CD14-positive monocyte (primary cell): ENCODE results near the gene DYRK1A. TPM values are rescaled to one million over a fixed set of nuclear protein-coding genes. Genes with fewer than 3 reads are reported as not detected.
A peak's percentile ranks its signal among the peaks of the same experiment; 100 is the strongest.

ENCODE experiments used
- DNase-seq, 3 donors: peaks; one replicate each; pipeline ENCODE4 v3.0.0-alpha.2; 2011 to 2022
- H2AFZ ChIP-seq: 2 replicates; pipeline ENCODE4 v1.6.0; 2012; ENCODE audit warnings: mild to moderate bottlenecking, low read depth, low read length, inconsistent platforms; ENCODE audit not compliant: insufficient read depth, poor library complexity, severe bottlenecking
- H3K27ac ChIP-seq, 2 donors: 1 replicate in 1 of 2; 2 replicates in 1 of 2; pipeline ENCODE4 v1.5.1; 2012 to 2013; ENCODE audit warnings: low read length in 2 of 2, control low read depth in 1 of 2, inconsistent platforms in 1 of 2, low read depth in 1 of 2, mild to moderate bottlenecking in 1 of 2
- H3K27me3 ChIP-seq, 2 donors: one replicate each; pipeline versions ENCODE4 v1.6.0 to v1.6.1; 2011 to 2013; ENCODE audit warnings: low read length in 2 of 2; ENCODE audit not compliant: control insufficient read depth in 2 of 2, insufficient read depth in 2 of 2
- H3K36me3 ChIP-seq, 2 donors: replicated peaks in 1 of 2; 1 replicate in 1 of 2; 2 replicates in 1 of 2; pipeline versions ENCODE4 v1.5.1 to v1.6.1; 2012 to 2013; ENCODE audit warnings: low read length in 2 of 2, control low read depth in 1 of 2, inconsistent platforms in 1 of 2, mild to moderate bottlenecking in 1 of 2; ENCODE audit not compliant: insufficient read depth in 2 of 2, control insufficient read depth in 1 of 2
- H3K4me1 ChIP-seq, 2 donors: 1 replicate in 1 of 2; 2 replicates in 1 of 2; pipeline versions ENCODE4 v1.5.1 to v1.6.1; 2012 to 2013; ENCODE audit warnings: low read length in 2 of 2, control low read depth in 1 of 2, inconsistent platforms in 1 of 2, mild to moderate bottlenecking in 1 of 2, moderate library complexity in 1 of 2; ENCODE audit not compliant: insufficient read depth in 2 of 2, control insufficient read depth in 1 of 2
- H3K4me2 ChIP-seq: replicated peaks from 2 replicates; pipeline ENCODE3; 2012; ENCODE audit warnings: low read length, moderate library complexity, mild to moderate bottlenecking; ENCODE audit not compliant: poor library complexity, severe bottlenecking; ENCODE audit errors: extremely low read depth
- H3K4me3 ChIP-seq, 3 experiments: fragments of 200-600 bp in 1 of 3; sonication (generic) in 1 of 3; replicated peaks in 1 of 3; 1 replicate in 2 of 3; 2 replicates in 1 of 3; pipeline ENCODE4 v1.5.1; 2011 to 2013; ENCODE audit warnings: low read length in 3 of 3, mild to moderate bottlenecking in 3 of 3, control low read depth in 2 of 3, low read depth in 2 of 3, inconsistent platforms in 1 of 3, moderate library complexity in 1 of 3
- H3K79me2 ChIP-seq: 2 replicates; pipeline ENCODE4 v1.6.0; 2012; ENCODE audit warnings: mild to moderate bottlenecking, control low read depth, inconsistent platforms, low read length, moderate library complexity; ENCODE audit not compliant: insufficient read depth
- H3K9ac ChIP-seq: 2 replicates; pipeline ENCODE4 v1.6.0; 2017; ENCODE audit warnings: low read length, mild to moderate bottlenecking; ENCODE audit not compliant: insufficient read depth, poor library complexity, severe bottlenecking
- H3K9me3 ChIP-seq, 2 donors: replicated peaks in 1 of 2; 1 replicate in 1 of 2; 2 replicates in 1 of 2; pipeline versions ENCODE4 v1.5.1 to v1.6.1; 2012 to 2013; ENCODE audit warnings: low read length in 2 of 2, control low read depth in 1 of 2; ENCODE audit not compliant: control insufficient read depth in 1 of 2, insufficient read depth in 1 of 2
- H4K20me1 ChIP-seq: 2 replicates; pipeline ENCODE4 v1.6.0; 2012; ENCODE audit warnings: mild to moderate bottlenecking, low read length, control low read depth, moderate library complexity; ENCODE audit not compliant: insufficient read depth
- H3K27ac Mint-ChIP-seq, 7 donors: one replicate each; pipeline ENCODE4 v1.8.0; 2020; ENCODE audit warnings: mild to moderate bottlenecking in 7 of 7, mixed read lengths in 7 of 7, moderate library complexity in 6 of 7, inconsistent platforms in 2 of 7
- H3K27me3 Mint-ChIP-seq, 3 donors: one replicate each; pipeline ENCODE4 v1.8.0; 2021 to 2022; ENCODE audit warnings: low read depth in 3 of 3, mild to moderate bottlenecking in 3 of 3, mixed read lengths in 3 of 3, moderate library complexity in 3 of 3, inconsistent platforms in 1 of 3
- H3K36me3 Mint-ChIP-seq, 2 donors: one replicate each; pipeline ENCODE4 v1.8.0; 2020; ENCODE audit warnings: mixed read lengths in 2 of 2, inconsistent platforms in 1 of 2, mild to moderate bottlenecking in 1 of 2
- H3K4me1 Mint-ChIP-seq: one replicate; pipeline ENCODE4 v1.8.0; 2020; ENCODE audit warnings: mild to moderate bottlenecking, mixed read lengths
- H3K4me3 Mint-ChIP-seq, 2 donors: one replicate each; pipeline ENCODE4 v1.8.0; 2020; ENCODE audit warnings: mild to moderate bottlenecking in 2 of 2, mixed read lengths in 2 of 2, moderate library complexity in 1 of 2
- H3K9me3 Mint-ChIP-seq, 7 donors: one replicate each; pipeline ENCODE4 v1.8.0; 2020 to 2022; ENCODE audit warnings: mixed read lengths in 7 of 7, mild to moderate bottlenecking in 6 of 7, moderate library complexity in 6 of 7, inconsistent platforms in 2 of 7
- WGBS: methylation state at CpG from one replicate; pipeline ENCODE4 v1.1.5; 2013; ENCODE audit warnings: missing lambda C conversion rate; ENCODE audit not compliant: insufficient coverage; 5-methylcytosine and 5-hydroxymethylcytosine counted together
- intact Hi-C, 2 donors: fragments of 100-400 bp; cut with micrococcal nuclease; formaldehyde crosslinking; loops; one replicate each; pipeline versions ENCODE4 v1.15.0 to v1.15.1; 2023
- polyA plus RNA-seq, 3 donors: library from polyadenylated mRNA; depleted of rRNA in 1 of 3; unstranded in 2 of 3; stranded (reverse) in 1 of 3; fragments of 300-500 nt in 2 of 3; fragments of >200 nt in 1 of 3; fragmentation: Illumina TruSeq in 2 of 3; gene quantifications; 1 replicate in 2 of 3; 2 replicates in 1 of 3; pipeline ENCODE4 v1.2.3, GENCODE V29; 2012 to 2021
- TF ChIP-seq, protein P1 (sequence below): fragments of 200-600 bp; IDR thresholded peaks from one replicate; pipeline ENCODE4 v1.8.0; 2022; ENCODE audit warnings: antibody characterized with exemption, mild to moderate bottlenecking

DYRK1A gene
- polyA plus RNA-seq, 3 donors: 1.8 to 53.5 (median 2.4) TPM

DNA sequence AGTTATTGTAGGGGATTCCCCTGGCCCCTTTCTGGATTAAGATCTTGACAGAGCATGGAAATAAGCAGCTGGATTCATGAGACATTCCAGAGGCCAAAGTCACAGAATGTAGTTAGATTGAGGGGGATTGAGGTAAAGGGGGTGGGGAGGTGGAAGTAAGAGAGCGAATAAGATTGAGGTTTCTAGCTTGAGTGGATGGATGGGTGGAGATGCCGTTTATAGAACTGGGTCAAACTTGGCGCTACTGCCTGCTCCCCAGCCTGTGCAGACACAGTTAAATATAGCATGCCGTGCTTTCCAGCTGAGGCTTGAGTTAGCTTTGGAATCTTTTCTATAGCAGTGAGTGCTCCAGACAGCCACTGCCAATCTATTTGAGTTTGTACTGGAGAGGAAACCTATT is 85.7 kb downstream of the DYRK1A start:
- TF ChIP-seq, protein P1, sequence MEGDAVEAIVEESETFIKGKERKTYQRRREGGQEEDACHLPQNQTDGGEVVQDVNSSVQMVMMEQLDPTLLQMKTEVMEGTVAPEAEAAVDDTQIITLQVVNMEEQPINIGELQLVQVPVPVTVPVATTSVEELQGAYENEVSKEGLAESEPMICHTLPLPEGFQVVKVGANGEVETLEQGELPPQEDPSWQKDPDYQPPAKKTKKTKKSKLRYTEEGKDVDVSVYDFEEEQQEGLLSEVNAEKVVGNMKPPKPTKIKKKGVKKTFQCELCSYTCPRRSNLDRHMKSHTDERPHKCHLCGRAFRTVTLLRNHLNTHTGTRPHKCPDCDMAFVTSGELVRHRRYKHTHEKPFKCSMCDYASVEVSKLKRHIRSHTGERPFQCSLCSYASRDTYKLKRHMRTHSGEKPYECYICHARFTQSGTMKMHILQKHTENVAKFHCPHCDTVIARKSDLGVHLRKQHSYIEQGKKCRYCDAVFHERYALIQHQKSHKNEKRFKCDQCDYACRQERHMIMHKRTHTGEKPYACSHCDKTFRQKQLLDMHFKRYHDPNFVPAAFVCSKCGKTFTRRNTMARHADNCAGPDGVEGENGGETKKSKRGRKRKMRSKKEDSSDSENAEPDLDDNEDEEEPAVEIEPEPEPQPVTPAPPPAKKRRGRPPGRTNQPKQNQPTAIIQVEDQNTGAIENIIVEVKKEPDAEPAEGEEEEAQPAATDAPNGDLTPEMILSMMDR: no peak
- Histone ChIP-seq H3K27me3 (no peaks in the 10 kb centered on the region), H3K27ac (no peak overlapping the region), H3K79me2 (peaks cover 100% of the 10 kb centered on the region), H3K36me3 (peaks cover 0 to 16% of the 10 kb centered on the region in 2 donors), H3K4me2 (no peak overlapping the region), H3K4me1 (peaks cover 4 to 9% of the 10 kb centered on the region in 2 donors), H2AFZ (no peak overlapping the region), H4K20me1 (peaks cover 100% of the 10 kb centered on the region), H3K9me3 (no peaks in the 10 kb centered on the region), H3K4me3 (no peak overlapping the region), H3K9ac (no peak overlapping the region)
- Mint-ChIP-seq H3K27me3 (no peaks in the 10 kb centered on the region), H3K4me3 (no peak overlapping the region), H3K4me1 (peaks cover 45% of the 10 kb centered on the region), H3K36me3 (peaks cover 14 to 36% of the 10 kb centered on the region in 2 donors), H3K27ac (peak overlapping the region in 4 of 7 donors; percentile 13 to 60 (median 38)), H3K9me3 (no peaks in the 10 kb centered on the region)
- no peak for DNase-seq
- WGBS: 96% methylated on average over 4 of the region's 4 CpGs
- intact Hi-C loops: loop anchor here in 1 of 2 donors (10.0 kb wide), 1 partner anchor 207 kb away; no protein-coding TSS in a partner anchor

DNA sequence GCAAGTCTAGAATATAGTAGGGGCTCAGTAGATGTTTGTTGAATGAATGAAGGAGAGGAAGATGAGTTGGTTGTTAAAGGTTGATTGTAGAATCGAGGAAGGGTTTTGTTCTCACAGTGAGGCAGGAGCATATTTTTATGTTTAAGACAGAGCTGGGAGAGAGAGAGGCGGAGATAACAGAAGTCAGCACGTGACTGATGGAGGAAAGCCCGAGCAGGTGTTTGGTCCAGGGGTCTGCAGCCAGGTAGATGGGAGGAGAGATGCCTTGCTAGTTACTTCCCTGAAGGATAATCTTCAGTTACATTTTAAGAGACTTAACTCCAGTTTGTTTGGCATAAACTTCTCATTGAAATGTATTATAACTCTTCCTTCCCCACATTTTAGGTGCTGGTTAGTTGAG is 86.8 kb downstream of the DYRK1A start:
- Mint-ChIP-seq H3K36me3 (peaks cover 14 to 37% of the 10 kb centered on the region in 2 donors), H3K27ac (peak overlapping the region in 3 of 7 donors; percentile 2 to 50 (median 33)), H3K4me1 (peaks cover 50% of the 10 kb centered on the region), H3K27me3 (no peaks in the 10 kb centered on the region), H3K9me3 (no peaks in the 10 kb centered on the region), H3K4me3 (no peak overlapping the region)
- intact Hi-C loops: loop anchor here in 1 of 2 donors (10.0 kb wide), 1 partner anchor 209 kb away; no protein-coding TSS in a partner anchor
- no peak overlapping the region for H2AFZ ChIP-seq
- no peak overlapping the region for H3K4me3 ChIP-seq
- H3K36me3 ChIP-seq: peaks cover 0 to 18% of the 10 kb centered on the region in 2 donors
- TF ChIP-seq, protein P1: no peak
- H3K9ac ChIP-seq: no peak overlapping the region
- 100% methylated on average over 3 of the region's 4 CpGs for WGBS
- H3K9me3 ChIP-seq: no peaks in the 10 kb centered on the region
- peaks cover 100% of the 10 kb centered on the region for H4K20me1 ChIP-seq
- DNase-seq: no peak
- H3K27me3 ChIP-seq: no peaks in the 10 kb centered on the region
- H3K27ac ChIP-seq: no peak overlapping the region
- peaks cover 100% of the 10 kb centered on the region for H3K79me2 ChIP-seq
- H3K4me2 ChIP-seq: no peak overlapping the region
- H3K4me1 ChIP-seq: peaks cover 4 to 9% of the 10 kb centered on the region in 2 donors
